Measurements from ENCODE around the gene OR5V1. TPM values are rescaled to one million over a fixed set of nuclear protein-coding genes. Genes with fewer than 3 reads are reported as not detected.
"Not testable (repeated sequence)": the region's sequence is repeated elsewhere in the genome, so short reads cannot be mapped to it uniquely, and the experiment has no call there.

The OR5V1 gene
- total RNA-seq, 1 donor from 2014 or later: not detected

DNA sequence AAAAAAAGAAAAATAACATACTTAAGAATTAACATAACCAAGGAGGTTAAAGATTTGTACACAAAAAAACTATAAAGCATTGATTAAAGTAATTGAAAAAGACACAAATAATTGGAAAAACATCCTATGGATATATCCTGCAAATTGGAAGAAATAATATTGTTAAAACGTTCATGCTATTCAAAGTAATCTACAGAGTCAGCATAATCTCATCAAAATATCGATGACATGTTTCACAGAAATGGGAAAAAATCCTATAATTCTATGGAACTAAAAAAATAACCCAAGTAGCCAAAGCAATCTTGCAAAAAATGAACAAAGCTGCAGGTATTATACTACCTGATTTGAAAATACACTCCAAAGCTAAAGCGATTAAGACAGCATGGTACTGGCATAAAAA lies 23.3 kb downstream of the OR5V1 start:
- no peak for DNase-seq (ENCODE audit: low spot score in 2 of 2, unreplicated experiment in 2 of 2)
- Mint-ChIP-seq H3K27ac (no peak overlapping the region), H3K4me3 (no peak overlapping the region), H3K36me3 (no peaks in the 10 kb centered on the region), H3K4me1 (no peaks in the 10 kb centered on the region), H3K9me3 (peaks cover 8% of the 10 kb centered on the region), H3K27me3 (ENCODE audit: low read depth) (peaks cover 16% of the 10 kb centered on the region)
- TF ChIP-seq, protein P1, sequence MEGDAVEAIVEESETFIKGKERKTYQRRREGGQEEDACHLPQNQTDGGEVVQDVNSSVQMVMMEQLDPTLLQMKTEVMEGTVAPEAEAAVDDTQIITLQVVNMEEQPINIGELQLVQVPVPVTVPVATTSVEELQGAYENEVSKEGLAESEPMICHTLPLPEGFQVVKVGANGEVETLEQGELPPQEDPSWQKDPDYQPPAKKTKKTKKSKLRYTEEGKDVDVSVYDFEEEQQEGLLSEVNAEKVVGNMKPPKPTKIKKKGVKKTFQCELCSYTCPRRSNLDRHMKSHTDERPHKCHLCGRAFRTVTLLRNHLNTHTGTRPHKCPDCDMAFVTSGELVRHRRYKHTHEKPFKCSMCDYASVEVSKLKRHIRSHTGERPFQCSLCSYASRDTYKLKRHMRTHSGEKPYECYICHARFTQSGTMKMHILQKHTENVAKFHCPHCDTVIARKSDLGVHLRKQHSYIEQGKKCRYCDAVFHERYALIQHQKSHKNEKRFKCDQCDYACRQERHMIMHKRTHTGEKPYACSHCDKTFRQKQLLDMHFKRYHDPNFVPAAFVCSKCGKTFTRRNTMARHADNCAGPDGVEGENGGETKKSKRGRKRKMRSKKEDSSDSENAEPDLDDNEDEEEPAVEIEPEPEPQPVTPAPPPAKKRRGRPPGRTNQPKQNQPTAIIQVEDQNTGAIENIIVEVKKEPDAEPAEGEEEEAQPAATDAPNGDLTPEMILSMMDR (IDR thresholded peaks at IDR 0.05; ENCODE audit: unreplicated experiment): no peak

DNA sequence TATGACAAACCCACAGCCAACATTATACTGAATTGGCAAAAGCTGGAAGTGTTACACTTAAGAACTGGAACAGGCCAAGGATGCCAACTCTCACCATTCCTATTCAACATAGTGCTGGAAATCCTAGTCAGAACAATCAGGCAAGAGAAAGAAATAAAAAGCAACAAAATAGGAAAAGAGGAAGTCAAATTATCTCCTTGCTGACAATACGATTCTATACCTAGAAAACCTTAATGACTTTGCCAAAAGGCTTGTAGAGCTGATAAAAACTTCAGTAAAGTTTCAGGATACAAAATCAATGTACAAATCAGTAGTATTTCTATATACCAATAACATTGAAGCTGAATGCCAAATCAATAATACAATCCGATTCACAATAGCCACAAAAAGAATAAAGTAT lies 32.4 kb downstream of the OR5V1 start:
- Mint-ChIP-seq H3K36me3 (no peaks in the 10 kb centered on the region), H3K4me1 (no peaks in the 10 kb centered on the region), H3K4me3 (no peak overlapping the region), H3K9me3 (peaks cover 11% of the 10 kb centered on the region), H3K27ac (no peak overlapping the region), H3K27me3 (ENCODE audit: low read depth) (peaks cover 14% of the 10 kb centered on the region)
- TF ChIP-seq, protein P1 (IDR thresholded peaks at IDR 0.05; ENCODE audit: unreplicated experiment): no peak
- DNase-seq (ENCODE audit: low spot score in 2 of 2, unreplicated experiment in 2 of 2): no peak

GRCh38 chr6:29332676-29333075 lies 36.0 kb downstream of the OR5V1 start:
- peaks cover 14% of the 10 kb centered on the region for H3K27me3 Mint-ChIP-seq (ENCODE audit: low read depth)
- DNase-seq (ENCODE audit: low spot score in 2 of 2, unreplicated experiment in 2 of 2): no peak
- no peaks in the 10 kb centered on the region for H3K4me1 Mint-ChIP-seq
- TF ChIP-seq, protein P1 (IDR thresholded peaks at IDR 0.05; ENCODE audit: unreplicated experiment): no peak
- no peaks in the 10 kb centered on the region for H3K36me3 Mint-ChIP-seq
- H3K27ac Mint-ChIP-seq: no peak overlapping the region
- H3K9me3 Mint-ChIP-seq: peaks cover 11% of the 10 kb centered on the region
- no peak overlapping the region for H3K4me3 Mint-ChIP-seq

GRCh38 chr6:29325777-29326176 lies 42.9 kb downstream of the OR5V1 start:
- Mint-ChIP-seq H3K36me3 (no peaks in the 10 kb centered on the region), H3K4me3 (no peak overlapping the region), H3K4me1 (no peaks in the 10 kb centered on the region), H3K9me3 (no peaks in the 10 kb centered on the region), H3K27ac (no peak overlapping the region), H3K27me3 (ENCODE audit: low read depth) (peaks cover 21% of the 10 kb centered on the region)
- TF ChIP-seq, protein P1 (IDR thresholded peaks at IDR 0.05; ENCODE audit: unreplicated experiment): no peak
- no peak for DNase-seq (ENCODE audit: low spot score in 2 of 2, unreplicated experiment in 2 of 2)

DNA sequence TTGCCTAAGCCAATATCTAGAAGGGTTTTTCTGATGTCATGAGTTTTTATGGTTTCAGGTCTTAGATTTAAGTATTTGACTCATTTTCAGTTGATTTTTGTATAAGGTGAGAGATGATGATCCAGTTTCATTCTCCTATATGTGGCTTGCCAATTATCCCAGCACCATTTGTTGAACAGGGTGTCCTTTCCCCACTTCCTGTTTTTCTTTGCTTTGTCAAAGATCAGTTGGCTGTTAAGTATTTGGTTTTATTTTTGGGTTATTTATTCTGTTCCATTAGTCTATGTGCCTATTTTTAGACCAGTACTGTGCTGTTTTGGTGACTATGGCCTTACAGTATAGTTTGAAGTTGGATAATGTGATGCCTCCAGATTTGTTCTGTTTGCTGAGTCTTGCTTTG lies 45.3 kb downstream of the OR5V1 start:
- H3K4me3 Mint-ChIP-seq; H3K9me3 Mint-ChIP-seq; H3K27ac Mint-ChIP-seq; H3K4me1 Mint-ChIP-seq; H3K36me3 Mint-ChIP-seq; DNase-seq (ENCODE audit: low spot score in 2 of 2, unreplicated experiment in 2 of 2): not testable (repeated sequence)
- peaks cover 11% of the 10 kb centered on the region for H3K27me3 Mint-ChIP-seq (ENCODE audit: low read depth)

DNA sequence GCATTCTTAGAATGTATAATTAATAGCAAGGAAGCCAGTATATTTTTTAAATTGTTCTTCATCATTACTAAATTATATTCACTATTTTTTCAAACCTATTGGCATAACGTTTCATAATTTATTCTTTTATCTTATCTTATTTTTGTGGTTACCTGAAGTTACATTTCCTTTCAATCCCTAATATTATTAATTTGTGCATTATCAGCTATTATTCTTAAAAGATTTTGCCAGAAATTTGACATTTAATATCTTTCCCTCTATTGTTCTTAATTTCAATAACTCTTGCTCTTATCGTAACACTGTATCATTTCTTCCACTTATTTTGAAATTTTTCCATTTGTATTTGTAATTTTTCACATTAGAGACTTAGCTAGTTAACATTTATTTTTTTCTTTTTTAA lies 48.7 kb downstream of the OR5V1 start:
- no peaks in the 10 kb centered on the region for H3K9me3 Mint-ChIP-seq
- H3K4me1 Mint-ChIP-seq: no peaks in the 10 kb centered on the region
- no peak overlapping the region for H3K4me3 Mint-ChIP-seq
- no peaks in the 10 kb centered on the region for H3K36me3 Mint-ChIP-seq
- no peak for DNase-seq (ENCODE audit: low spot score in 2 of 2, unreplicated experiment in 2 of 2)
- H3K27me3 Mint-ChIP-seq (ENCODE audit: low read depth): peaks cover 17% of the 10 kb centered on the region
- TF ChIP-seq, protein P1 (IDR thresholded peaks at IDR 0.05; ENCODE audit: unreplicated experiment): no peak
- no peak overlapping the region for H3K27ac Mint-ChIP-seq

Other genes with a start within 250 kb of the OR5V1 start
- not detected in 3 replicates for gene OR2J2, start 198.0 kb downstream of the OR5V1 start, total RNA-seq
- gene OR14J1, start 67.2 kb downstream of the OR5V1 start, total RNA-seq: not detected in 3 replicates
- not detected in 3 replicates for gene OR12D3, start 6.4 kb upstream of the OR5V1 start, total RNA-seq
- not detected in 3 replicates for gene OR12D2, start 26.8 kb upstream of the OR5V1 start, total RNA-seq
- gene OR12D1, start 46.1 kb upstream of the OR5V1 start, total RNA-seq: not detected in 3 replicates
- not detected in 3 replicates for gene OR10C1, start 70.4 kb upstream of the OR5V1 start, total RNA-seq
- not detected in 3 replicates for gene OR11A1, start 88.2 kb upstream of the OR5V1 start, total RNA-seq
- gene OR2H1, start 88.3 kb upstream of the OR5V1 start, total RNA-seq: not detected in 3 replicates
- not detected in 3 replicates for gene MAS1L, start 119.1 kb upstream of the OR5V1 start, total RNA-seq
- 0.47 to 0.50 TPM (median 0.49 TPM) in 3 replicates for gene UBD, start 190.9 kb upstream of the OR5V1 start, total RNA-seq
- not detected in 3 replicates for gene OR2H2, start 216.3 kb upstream of the OR5V1 start, total RNA-seq